Mucosa of descending colon (tissue), 3 donors: ENCODE measurements around the gene HNF1B. TPM values are rescaled to one million over a fixed set of nuclear protein-coding genes. Genes with fewer than 3 reads are reported as not detected.

Source experiments
- ATAC-seq: fragments of 200-7000 bp; cut with Tn5 transposase; one replicate; pipeline ENCODE4 v1.9.1; 2020; ENCODE audit warnings: mild to moderate bottlenecking, moderate library complexity
- DNase-seq, 3 donors: peaks; one replicate each; pipeline ENCODE4 v3.0.0-alpha.2; 2020
- H3K36me3 ChIP-seq: fragments of 200-600 bp; one replicate; pipeline ENCODE4 v1.8.0; 2021; ENCODE audit warnings: low read depth, mild to moderate bottlenecking
- H3K4me1 ChIP-seq: fragments of 200-600 bp; one replicate; pipeline ENCODE4 v1.8.0; 2021; ENCODE audit warnings: low read depth, mild to moderate bottlenecking
- H3K4me3 ChIP-seq: fragments of 200-600 bp; one replicate; pipeline ENCODE4 v1.8.0; 2021; ENCODE audit warnings: mild to moderate bottlenecking
- H3K9me3 ChIP-seq: fragments of 200-600 bp; one replicate; pipeline ENCODE4 v1.8.0; 2021; ENCODE audit warnings: mild to moderate bottlenecking
- intact Hi-C, 2 donors: fragments of 100-400 bp; cut with DNase I in 1 of 2; cut with micrococcal nuclease in 1 of 2; formaldehyde crosslinking; loops; one replicate each; pipeline versions ENCODE4 v1.11.0 to v1.11.1; 2022; cut with DNase I, micrococcal nuclease
- total RNA-seq, 3 donors: library from RNA; stranded (reverse); fragmentation: NEBNext Ultra II Directional in 2 of 3; extraction: Animal tissue kit (Norgen Biotek cat#: 25700) in 2 of 3; gene quantifications; one replicate each; pipeline versions ENCODE4 v1.2.1 to v1.2.4, GENCODE V29; 2021 to 2023
- TF ChIP-seq, protein P1 (sequence below): fragments of 200-600 bp; IDR thresholded peaks from one replicate; pipeline ENCODE4 v1.8.0; 2022; ENCODE audit warnings: antibody characterized with exemption, mild to moderate bottlenecking
- donor health status: DM: no; HTN: no; CAD: no; lungs with moderate emphysema.
- donor health status: DM: no; HTN: no; CAD: no.
- donor health status: DM: no; HTN: yes; CAD: no.

HNF1B gene
- total RNA-seq, 3 donors from 2014 or later, result 21.1 to 54.6 (median 34.8) TPM

DNA sequence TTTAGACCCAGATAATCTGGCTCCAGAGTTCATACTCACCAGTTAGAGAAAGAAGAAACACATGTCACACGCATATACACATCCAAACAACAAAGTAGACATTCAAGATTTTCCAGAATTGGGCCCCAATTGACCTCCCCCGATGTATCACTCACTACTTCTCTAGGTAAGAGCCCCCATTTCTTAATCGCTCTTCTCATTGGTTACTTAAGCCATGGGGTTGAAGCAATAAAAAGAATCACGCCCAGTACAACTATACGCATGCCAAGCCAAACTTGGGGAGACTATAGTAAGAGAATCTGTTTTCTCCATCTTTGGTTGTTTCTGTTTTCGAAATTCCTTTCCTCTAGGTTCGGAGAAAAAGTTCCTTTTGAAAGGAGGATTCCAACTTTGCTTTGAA is 102.2 kb downstream of the HNF1B start:
- TF ChIP-seq, protein P1, sequence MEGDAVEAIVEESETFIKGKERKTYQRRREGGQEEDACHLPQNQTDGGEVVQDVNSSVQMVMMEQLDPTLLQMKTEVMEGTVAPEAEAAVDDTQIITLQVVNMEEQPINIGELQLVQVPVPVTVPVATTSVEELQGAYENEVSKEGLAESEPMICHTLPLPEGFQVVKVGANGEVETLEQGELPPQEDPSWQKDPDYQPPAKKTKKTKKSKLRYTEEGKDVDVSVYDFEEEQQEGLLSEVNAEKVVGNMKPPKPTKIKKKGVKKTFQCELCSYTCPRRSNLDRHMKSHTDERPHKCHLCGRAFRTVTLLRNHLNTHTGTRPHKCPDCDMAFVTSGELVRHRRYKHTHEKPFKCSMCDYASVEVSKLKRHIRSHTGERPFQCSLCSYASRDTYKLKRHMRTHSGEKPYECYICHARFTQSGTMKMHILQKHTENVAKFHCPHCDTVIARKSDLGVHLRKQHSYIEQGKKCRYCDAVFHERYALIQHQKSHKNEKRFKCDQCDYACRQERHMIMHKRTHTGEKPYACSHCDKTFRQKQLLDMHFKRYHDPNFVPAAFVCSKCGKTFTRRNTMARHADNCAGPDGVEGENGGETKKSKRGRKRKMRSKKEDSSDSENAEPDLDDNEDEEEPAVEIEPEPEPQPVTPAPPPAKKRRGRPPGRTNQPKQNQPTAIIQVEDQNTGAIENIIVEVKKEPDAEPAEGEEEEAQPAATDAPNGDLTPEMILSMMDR, result no peak
- intact Hi-C loops, result no loop called here
- Histone ChIP-seq H3K36me3 (no peaks in the 10 kb centered on the region), H3K9me3 (no peaks in the 10 kb centered on the region), H3K4me3 (peak overlapping the region; percentile 78), H3K4me1 (peaks cover 11% of the 10 kb centered on the region)
- no peak for DNase-seq
- ATAC-seq, result peak; percentile 38

DNA sequence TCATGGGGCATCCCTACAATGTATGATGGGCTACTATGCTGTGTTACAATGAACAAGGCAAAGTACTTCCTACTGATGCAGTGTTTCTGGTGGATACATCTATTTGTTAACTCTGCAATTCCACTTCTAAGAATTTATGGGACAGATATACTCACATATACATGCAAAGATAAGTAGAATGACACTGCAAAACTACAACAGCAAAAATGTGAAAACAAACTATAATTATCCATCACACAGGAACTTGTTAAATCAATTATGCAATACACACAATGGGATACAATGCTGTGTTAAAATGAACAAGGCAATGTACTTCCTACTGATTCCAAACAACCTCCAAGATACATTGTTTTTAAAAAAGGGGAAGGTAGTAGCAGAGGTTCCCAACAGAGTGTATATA is 104.8 kb downstream of the HNF1B start:
- no peak for ATAC-seq
- H3K4me1 ChIP-seq, result peaks cover 11% of the 10 kb centered on the region
- TF ChIP-seq, protein P1, result no peak
- no peak for DNase-seq
- H3K9me3 ChIP-seq, result no peaks in the 10 kb centered on the region
- H3K36me3 ChIP-seq, result no peaks in the 10 kb centered on the region
- intact Hi-C loops, result no loop called here
- H3K4me3 ChIP-seq, result no peak overlapping the region

DNA sequence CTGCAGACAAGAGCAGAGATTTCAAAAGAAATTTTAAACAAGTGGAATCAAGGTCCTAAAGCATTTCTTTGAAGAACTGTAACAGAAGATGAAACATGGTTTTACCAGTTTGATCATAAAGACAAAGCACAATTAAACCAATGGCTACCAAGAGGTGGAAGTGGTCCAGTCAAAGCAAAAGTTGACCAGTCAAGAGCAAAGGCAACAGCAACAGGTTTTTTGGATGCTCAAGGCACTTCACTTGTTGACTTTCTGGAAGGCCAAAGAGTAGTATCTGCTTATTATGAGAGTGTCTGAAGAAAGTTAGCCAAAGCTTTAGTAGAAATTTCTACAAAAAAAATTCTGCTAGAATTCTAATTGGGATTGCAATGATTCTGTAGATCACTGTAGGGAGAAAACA is 106.9 kb downstream of the HNF1B start:
- ATAC-seq, result no peak
- intact Hi-C loops, result no loop called here
- no peak for DNase-seq
- H3K36me3 ChIP-seq, result no peaks in the 10 kb centered on the region
- H3K9me3 ChIP-seq, result no peaks in the 10 kb centered on the region
- TF ChIP-seq, protein P1, result no peak
- H3K4me1 ChIP-seq, result peaks cover 11% of the 10 kb centered on the region
- H3K4me3 ChIP-seq, result no peak overlapping the region

Other genes starting within 250 kb of the HNF1B start
- 10 to 100 TPM; 36.8 to 46.2 (median 38.1) TPM for gene SYNRG, start 135.6 kb downstream of the HNF1B start, total RNA-seq
- gene DDX52, start 101.6 kb downstream of the HNF1B start, total RNA-seq, result 10 to 100 TPM; 22.3 to 26.9 (median 26.0) TPM
- not detected for gene TBC1D3K, start 179.4 kb upstream of the HNF1B start, total RNA-seq
- gene TBC1D3L, start 244.0 kb upstream of the HNF1B start, total RNA-seq, result 10 to 100 TPM in 2 of 3 donors, 1 to 10 TPM in 1; 7.0 to 14.1 (median 13.0) TPM